OCI-M2 (cell line): Measurements from ENCODE around the gene NAA25.
"Not testable (repeated sequence)": the region's sequence is repeated elsewhere in the genome, so short reads cannot be mapped to it uniquely, and the experiment has no call there.

Experiments used
- DNase-seq: peaks from one replicate; lab custom pipeline; 2025; ENCODE audit not compliant: unreplicated experiment; lab: John Stamatoyannopoulos, UW

NAA25 gene

DNA sequence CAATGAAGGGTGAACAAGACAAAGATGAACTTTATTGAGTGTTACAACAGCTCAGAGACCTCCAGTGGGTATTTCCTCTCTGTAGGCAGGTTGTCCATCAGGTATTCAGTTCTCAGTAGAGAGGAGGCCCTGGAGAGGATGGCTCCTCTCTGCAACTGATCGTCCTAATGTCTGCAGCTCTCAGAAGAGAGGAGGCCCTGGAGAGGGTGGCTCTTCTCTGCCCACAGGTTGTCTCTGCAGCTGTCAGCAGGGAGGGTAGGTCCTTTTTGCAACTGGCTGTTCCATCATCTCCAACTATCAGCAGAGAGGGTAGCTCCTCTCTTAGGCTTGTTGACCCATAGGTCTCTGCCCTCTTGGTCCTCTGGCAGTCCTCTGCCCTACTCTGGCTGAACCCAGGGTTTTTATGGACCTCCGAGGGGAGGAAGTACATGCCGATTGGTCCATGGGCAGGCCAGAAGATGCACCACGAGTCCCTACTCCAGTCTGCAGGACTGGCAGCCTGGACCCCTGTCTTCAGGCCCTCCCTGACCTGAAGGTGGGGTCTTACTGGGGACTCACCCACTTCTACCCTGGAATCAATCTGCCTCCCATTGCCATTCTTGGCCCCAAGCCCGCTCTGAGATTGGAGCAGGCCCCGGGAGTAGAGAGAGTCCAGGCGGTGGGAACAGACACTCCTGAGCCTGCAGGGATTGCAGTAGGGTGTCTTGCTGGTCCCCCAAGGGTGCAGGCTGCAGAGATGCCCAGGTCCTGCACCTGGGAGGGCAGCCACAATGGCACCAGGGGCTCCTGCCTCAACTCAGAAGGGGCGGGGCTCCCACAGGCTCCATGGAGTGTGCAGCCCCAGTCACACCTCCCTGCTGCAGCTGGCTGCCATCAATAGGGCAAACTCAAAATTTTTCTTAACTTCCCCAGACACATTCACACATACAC, 97.9 kb downstream of the NAA25 start:
- no peak for DNase-seq

DNA sequence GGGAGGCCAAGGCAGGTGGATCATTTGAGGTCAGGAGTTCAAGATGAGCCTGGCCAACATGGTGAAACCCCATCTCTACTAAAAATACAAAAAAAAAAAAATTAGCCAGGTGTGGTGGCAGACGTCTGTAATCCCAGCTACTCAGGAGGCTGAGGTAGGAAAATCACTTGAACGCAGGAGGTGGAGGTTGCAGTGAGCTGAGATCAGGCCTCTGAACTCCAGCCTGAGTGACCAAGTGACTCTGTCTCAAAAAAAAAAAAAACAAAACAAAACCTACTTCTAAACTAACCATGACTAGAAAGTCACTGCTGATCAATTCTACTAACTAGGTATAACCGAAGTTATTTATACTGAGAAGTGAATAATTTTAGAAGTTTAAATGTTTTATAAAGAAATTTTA, 99.0 kb downstream of the NAA25 start:
- not testable (repeated sequence) for DNase-seq

DNA sequence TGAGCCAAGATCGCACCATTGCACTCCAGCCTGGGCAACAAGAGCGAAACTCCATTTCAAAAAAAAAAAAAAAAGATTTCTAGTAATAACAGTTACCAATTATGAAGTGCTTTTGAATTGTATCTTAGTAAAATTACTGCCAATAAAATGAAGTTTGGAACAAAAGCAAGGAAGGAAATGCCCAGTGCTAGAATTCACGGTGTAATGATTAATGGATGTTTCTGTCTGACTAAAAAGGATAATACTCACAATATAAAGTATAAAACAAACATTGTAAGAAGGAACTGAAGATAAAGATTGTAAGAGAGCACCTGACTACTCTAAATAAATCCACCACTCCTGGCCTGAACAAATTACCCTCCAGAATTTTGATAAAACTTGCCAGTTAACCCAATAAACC, 99.7 kb downstream of the NAA25 start:
- no peak for DNase-seq

- no peak for DNase-seq
Observed at GRCh38 chr12:112007945-112008344, 100.6 kb downstream of the NAA25 start.

DNA sequence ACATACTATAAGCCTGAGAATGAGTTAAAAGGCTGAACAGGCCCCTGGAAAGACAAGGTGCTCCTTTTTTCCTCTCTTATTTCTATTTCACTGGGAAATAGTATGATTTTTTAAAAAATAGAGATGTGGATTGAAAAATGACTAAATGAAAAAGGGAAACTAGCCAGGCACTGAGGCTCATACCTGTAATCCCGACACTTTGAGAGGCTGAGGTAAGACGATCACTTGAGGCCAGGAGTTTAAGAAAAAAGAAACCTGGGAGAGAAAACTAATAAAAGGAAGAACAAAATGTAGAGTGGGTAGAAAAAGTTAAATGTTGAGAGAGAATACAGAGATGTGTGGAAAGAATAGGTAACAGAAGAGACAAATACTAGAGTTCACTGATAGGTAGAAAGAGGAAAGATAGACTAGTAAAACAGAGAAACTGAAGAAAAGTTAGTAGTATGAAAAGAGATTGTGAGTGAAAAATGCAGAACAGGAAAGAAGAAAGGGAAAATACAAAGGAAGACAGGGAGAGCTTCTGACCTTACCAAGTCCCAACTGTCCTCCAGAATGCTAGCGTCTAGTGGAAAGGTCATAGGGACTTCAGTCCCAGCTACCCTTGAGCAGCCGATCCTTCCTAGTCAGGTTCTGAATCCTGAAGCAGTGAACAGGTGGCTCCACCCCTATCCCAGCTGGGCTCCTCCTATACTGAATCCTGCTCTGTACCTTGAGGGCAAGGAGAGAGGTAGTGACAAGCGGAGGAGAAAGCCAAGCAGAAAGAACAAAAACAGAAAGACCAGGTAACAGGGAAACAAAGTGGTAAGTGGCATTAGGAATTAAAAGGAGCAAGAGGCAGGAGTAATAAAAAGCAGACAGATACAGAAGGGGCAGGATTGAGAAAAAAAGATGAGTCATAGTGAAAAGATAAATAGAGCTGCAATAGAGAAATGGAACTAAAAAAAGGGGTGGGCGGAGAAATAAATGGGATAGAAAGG, 102.9 kb downstream of the NAA25 start:
- DNase-seq, result no peak

GRCh38 chr12:112004041-112004440, 104.5 kb downstream of the NAA25 start:
- no peak for DNase-seq

DNA sequence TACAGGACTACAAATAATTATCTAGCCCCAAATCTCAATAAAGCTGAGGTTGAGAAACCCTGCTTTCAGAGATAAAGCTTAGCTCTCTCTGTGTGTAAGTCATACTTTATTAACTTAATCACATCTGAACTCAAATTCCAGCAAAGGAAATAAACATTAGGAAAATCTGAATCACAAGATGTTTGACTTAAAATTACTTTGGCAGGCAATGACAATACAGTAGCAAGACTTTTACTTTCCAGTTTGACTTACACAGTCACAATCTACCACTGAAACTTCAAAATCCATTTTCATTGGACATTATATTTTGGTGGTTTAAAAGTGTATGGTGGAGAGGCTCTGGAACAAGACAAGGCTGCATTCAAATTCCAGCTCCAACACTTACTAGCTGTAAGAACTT, 107.0 kb downstream of the NAA25 start:
- no peak for DNase-seq

DNA sequence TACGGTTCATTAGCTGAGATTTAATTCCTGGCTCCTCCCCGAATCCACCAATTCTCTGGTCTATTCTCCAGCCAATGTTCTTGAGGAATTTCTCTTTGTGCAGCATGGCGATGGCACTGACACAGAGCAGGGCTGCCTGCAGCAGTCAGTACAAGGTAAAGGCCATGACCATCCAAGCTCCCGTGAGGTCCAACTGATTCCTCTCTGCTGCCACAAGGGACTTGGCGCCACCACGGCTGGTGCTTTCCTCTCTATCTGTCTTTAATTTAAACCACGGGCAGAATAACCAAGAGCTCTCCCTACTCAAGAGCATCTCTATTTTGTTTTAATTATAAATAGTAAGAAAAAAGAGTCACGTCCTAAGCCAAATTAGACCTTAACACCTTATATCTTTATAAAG, 107.8 kb downstream of the NAA25 start:
- no peak for DNase-seq

- not testable (repeated sequence) for DNase-seq
Observed at GRCh38 chr12:111999129-111999528, 109.5 kb downstream of the NAA25 start.

- no peak for DNase-seq
Observed at GRCh38 chr12:111998015-111998414, 110.6 kb downstream of the NAA25 start.

DNA sequence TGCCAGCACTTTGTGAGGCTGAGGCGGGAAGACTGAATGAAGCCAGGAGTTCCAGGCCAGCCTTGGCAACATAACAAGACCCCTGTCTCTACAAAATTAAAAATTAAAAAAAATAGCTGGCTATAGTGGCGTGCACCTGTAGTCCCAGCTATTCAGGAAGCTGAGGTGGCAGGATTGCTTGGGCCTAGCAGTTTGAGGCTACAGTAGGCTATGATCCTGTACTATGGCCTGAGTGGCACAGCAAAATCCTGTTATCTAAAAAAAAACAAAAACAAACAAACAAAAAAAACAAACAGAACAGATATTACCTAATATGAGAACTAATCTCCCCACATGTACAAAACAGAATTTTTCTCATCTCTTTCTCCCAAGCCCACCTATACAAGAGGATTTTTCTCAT, 111.3 kb downstream of the NAA25 start:
- DNase-seq, result no peak

- DNase-seq, result no peak
Observed at GRCh38 chr12:111995782-111996480, 112.7 kb downstream of the NAA25 start.

DNA sequence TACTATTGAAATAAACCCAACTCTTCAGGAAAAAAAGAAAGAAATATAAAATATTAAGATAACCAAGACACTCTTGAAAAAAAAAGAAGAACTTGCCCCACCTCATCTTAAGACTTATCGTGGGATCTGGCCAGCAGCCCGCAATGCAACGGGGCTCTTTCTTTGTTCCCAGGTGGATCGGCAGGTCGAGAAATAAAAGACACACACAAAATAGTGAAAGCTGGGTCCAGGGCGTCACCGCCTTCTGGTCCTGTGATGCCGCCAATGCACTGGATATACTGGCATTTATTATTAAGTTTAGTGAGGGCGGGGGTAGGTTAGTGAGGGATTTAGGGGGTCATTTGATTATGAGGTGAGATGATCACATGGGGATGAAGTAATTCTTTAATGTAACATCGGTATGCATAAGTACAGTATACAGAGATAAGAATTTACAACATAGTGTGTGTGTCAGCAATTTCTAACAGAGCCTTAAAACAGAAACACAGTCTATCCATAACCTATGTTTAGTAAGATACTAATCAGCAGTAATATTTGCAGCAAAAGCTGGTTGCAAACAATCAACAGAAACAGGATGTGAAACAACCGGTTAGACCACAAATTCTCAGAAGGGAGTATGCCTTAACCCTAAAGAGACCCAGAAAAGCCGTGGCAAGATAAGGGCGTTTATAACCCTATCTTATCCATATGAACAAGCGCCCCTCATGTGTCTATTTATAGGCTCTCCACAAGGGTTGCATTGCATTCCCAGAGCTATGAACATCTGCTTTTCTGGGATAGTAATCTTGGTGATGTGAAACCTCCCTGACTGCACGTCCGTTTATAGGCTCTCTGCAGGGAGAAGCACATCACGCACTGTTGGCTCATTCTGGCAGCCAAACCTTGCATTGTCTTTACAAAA, 114.1 kb downstream of the NAA25 start:
- DNase-seq, result peak; percentile 59

- no peak for DNase-seq
Observed at GRCh38 chr12:111993292-111994150, 115.1 kb downstream of the NAA25 start.

DNA sequence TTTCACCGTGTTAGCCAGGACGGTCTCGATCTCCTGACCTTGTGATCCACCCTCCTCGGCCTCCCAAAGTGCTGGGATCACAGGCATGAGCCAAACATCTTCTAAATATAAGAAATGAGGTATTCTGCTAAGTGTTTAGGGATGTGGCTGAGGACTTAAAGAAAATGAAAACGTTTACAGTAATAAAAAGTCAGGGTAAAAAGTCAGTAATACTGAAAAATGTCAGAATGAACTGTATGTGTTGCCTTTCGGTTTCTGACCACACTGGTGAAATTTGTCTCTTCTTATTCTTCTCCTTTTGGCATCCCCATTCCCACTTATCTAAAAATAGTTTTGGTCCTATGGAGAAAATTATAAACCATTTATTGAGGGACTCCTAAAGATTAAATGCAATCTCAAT, 116.1 kb downstream of the NAA25 start:
- no peak for DNase-seq

GRCh38 chr12:111991946-111992345, 116.6 kb downstream of the NAA25 start:
- DNase-seq, result no peak

DNA sequence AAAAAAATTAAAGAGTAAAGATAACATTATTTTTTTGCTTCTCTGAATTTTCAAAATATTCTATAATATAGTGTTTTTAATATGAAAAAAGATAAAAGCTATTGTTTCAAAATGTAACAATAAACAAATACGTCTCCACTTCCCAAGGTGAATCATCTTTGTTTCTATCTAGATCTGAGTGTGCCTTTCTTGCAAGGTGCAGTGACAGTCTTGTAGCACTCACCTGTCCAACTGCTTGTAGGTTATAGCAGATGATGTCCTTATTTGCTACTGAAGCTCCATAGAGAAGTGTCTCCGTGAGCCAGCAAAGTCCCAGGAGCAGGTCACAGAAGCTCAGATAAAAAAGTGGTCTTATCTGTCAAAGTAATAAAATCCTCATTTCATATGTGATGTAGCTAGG, 117.0 kb downstream of the NAA25 start:
- no peak for DNase-seq

- no peak for DNase-seq
Observed at GRCh38 chr12:111984820-111985219, 123.8 kb downstream of the NAA25 start.

GRCh38 chr12:111981987-111982386, 126.6 kb downstream of the NAA25 start:
- no peak for DNase-seq
